Tibial artery (tissue), 4 donors: ENCODE measurements around the gene C10orf67.

Experiments used
- DNase-seq, 2 donors: peaks; one replicate each; pipeline ENCODE4 v3.0.0-alpha.2; 2019
- H3K27ac ChIP-seq, 2 donors: fragments of 200-600 bp; sonication (generic) in 1 of 2; 1 replicate in 1 of 2; 2 replicates in 1 of 2; pipeline ENCODE4 v1.5.1; 2018 to 2019; ENCODE audit warnings: mild to moderate bottlenecking in 1 of 2
- H3K27me3 ChIP-seq, 2 donors: fragments of 200-600 bp; sonication (generic) in 1 of 2; one replicate each; pipeline versions ENCODE4 v1.5.1 to v1.6.0; 2016 to 2019
- H3K36me3 ChIP-seq, 3 donors: fragments of 200-600 bp; sonication (generic) in 2 of 3; one replicate each; pipeline ENCODE4 v1.5.1; 2016 to 2019; ENCODE audit warnings: mild to moderate bottlenecking in 2 of 3
- H3K4me1 ChIP-seq, 4 donors: fragments of 200-600 bp; sonication (generic) in 2 of 4; 1 replicate in 3 of 4; 2 replicates in 1 of 4; pipeline ENCODE4 v1.5.1; 2016 to 2019
- H3K4me3 ChIP-seq, 2 donors: fragments of 200-600 bp; sonication (generic) in 1 of 2; 1 replicate in 1 of 2; 2 replicates in 1 of 2; pipeline ENCODE4 v1.5.1; 2018 to 2019; ENCODE audit warnings: mild to moderate bottlenecking in 2 of 2
- H3K9me3 ChIP-seq, 3 donors: fragments of 200-600 bp; sonication (generic) in 1 of 3; one replicate each; pipeline ENCODE4 v1.5.1; 2016 to 2019
- intact Hi-C: fragments of 100-400 bp; cut with DNase I; formaldehyde crosslinking; loops from one replicate; pipeline ENCODE4 v1.15.0; 2023; ENCODE audit warnings: low total_unique reads
- TF ChIP-seq, protein P1 (sequence below), 2 experiments: fragments of 200-600 bp in 1 of 2; fragments of 450-650 bp in 1 of 2; IDR thresholded peaks; one replicate each; pipeline ENCODE4 v1.5.1; 2017 to 2019; ENCODE audit warnings: antibody characterized with exemption in 2 of 2, mild to moderate bottlenecking in 1 of 2, moderate library complexity in 1 of 2

C10orf67 gene

DNA sequence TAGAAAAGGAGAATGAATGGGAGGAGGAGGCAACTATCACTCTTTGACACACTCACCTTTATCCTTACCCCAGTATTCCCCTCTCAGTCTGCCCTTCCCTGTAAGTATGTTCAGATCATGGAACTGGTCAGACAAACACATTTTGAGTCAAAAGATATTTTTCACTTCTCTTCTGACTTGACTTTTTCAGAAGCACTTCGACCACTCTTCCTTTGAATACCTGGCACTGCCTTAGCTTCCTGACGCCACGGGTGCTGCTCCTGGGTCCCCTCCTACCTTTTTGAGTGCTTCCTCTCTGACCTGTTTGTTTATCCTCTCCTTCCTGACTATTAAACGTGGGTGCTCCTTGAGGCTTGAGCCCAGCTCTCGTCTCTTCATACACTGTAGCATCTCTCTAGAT is 19.8 kb upstream of the C10orf67 start:
- Histone ChIP-seq H3K36me3 (no peaks in the 10 kb centered on the region), H3K4me3 (no peak overlapping the region), H3K9me3 (no peaks in the 10 kb centered on the region), H3K27ac (no peak overlapping the region), H3K4me1 (no peaks in the 10 kb centered on the region), H3K27me3 (no peaks in the 10 kb centered on the region)
- intact Hi-C loops, result no loop called here
- DNase-seq, result no peak
- TF ChIP-seq, protein P1, sequence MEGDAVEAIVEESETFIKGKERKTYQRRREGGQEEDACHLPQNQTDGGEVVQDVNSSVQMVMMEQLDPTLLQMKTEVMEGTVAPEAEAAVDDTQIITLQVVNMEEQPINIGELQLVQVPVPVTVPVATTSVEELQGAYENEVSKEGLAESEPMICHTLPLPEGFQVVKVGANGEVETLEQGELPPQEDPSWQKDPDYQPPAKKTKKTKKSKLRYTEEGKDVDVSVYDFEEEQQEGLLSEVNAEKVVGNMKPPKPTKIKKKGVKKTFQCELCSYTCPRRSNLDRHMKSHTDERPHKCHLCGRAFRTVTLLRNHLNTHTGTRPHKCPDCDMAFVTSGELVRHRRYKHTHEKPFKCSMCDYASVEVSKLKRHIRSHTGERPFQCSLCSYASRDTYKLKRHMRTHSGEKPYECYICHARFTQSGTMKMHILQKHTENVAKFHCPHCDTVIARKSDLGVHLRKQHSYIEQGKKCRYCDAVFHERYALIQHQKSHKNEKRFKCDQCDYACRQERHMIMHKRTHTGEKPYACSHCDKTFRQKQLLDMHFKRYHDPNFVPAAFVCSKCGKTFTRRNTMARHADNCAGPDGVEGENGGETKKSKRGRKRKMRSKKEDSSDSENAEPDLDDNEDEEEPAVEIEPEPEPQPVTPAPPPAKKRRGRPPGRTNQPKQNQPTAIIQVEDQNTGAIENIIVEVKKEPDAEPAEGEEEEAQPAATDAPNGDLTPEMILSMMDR (IDR thresholded peaks at IDR 0.05), result no peak

- H3K36me3 ChIP-seq, result no peaks in the 10 kb centered on the region
- H3K4me1 ChIP-seq, result no peaks in the 10 kb centered on the region
- TF ChIP-seq, protein P1 (IDR thresholded peaks at IDR 0.05), result no peak
- H3K27ac ChIP-seq, result no peak overlapping the region
- H3K9me3 ChIP-seq, result no peaks in the 10 kb centered on the region
- DNase-seq, result no peak
- no peak overlapping the region for H3K4me3 ChIP-seq
- intact Hi-C loops, result no loop called here
- no peaks in the 10 kb centered on the region for H3K27me3 ChIP-seq
Measured at GRCh38 chr10:23363793-23364135, 19.2 kb upstream of the C10orf67 start.

DNA sequence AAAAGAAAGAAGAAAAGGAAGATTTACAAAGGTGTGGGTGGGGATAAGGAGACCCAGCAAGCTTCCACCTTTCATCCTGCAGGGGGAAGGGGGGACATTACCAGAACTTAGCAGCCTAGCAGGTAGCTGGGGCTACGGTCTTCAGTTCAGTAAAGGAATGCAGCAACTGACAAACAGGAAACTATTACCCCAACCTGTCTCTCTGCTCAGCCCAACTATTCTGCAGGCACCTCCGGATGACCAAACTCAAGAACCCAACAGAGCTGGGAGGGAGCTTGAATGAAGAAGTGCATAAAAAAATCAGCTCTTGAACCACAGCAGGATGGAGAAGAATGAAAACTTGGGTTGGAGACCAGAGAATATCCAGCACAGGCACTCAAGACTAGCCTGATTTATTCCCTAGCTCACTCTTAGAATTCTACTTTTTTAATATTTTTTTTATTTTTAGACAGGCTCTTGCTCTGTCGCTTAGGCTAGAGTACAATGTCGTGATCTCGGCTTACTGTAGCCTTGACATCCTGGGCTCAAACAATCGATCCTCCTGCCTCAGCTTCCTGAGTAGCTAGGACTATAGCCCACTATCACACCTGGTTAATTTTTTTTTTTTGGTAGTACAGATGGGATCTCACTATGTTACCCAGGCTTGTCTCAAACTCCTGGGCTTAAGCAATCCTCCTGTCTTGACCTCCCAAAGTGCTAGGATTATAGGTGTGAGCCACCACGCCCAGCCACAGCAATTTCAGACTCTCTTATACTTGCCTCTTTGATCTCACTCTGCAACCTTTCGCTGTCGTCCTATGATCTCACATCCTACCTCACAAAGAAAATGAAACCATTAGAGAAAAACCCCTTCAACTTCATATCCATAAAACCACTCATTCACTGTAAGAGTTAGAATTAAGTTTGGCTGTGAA is 18.5 kb upstream of the C10orf67 start:
- no peak for DNase-seq
- Histone ChIP-seq H3K27ac (no peak overlapping the region), H3K9me3 (no peaks in the 10 kb centered on the region), H3K36me3 (no peaks in the 10 kb centered on the region), H3K4me3 (no peak overlapping the region), H3K27me3 (no peaks in the 10 kb centered on the region), H3K4me1 (no peaks in the 10 kb centered on the region)
- intact Hi-C loops, result no loop called here
- TF ChIP-seq, protein P1 (IDR thresholded peaks at IDR 0.05), result no peak

- no peaks in the 10 kb centered on the region for H3K36me3 ChIP-seq
- no peaks in the 10 kb centered on the region for H3K9me3 ChIP-seq
- TF ChIP-seq, protein P1 (IDR thresholded peaks at IDR 0.05), result no peak
- no peaks in the 10 kb centered on the region for H3K27me3 ChIP-seq
- intact Hi-C loops, result no loop called here
- H3K27ac ChIP-seq, result no peak overlapping the region
- DNase-seq, result no peak
- no peak overlapping the region for H3K4me3 ChIP-seq
- no peaks in the 10 kb centered on the region for H3K4me1 ChIP-seq
Measured at GRCh38 chr10:23362069-23362830, 17.7 kb upstream of the C10orf67 start.

DNA sequence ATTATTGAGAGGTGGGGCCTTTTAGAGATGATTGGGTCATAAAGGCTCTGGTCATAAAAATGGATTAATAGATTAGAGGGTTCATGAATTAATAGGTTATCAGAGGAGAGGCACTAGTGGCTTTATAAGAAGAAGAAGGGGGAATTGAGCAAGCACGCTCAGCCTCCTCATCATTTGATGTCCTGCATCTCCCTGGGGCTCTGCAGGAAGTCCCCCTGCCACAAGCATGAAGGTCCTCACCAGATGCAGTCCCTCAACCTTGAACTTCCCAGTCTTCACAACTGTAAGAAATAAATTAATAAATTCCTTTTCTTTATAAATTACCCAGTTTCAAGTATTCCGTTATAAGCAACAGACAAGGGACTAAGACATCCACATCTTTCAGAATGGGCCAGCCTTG is 17.1 kb upstream of the C10orf67 start:
- H3K27me3 ChIP-seq, result no peaks in the 10 kb centered on the region
- no peak overlapping the region for H3K27ac ChIP-seq
- DNase-seq, result no peak
- H3K4me3 ChIP-seq, result no peak overlapping the region
- TF ChIP-seq, protein P1 (IDR thresholded peaks at IDR 0.05), result no peak
- H3K4me1 ChIP-seq, result no peaks in the 10 kb centered on the region
- H3K9me3 ChIP-seq, result no peaks in the 10 kb centered on the region
- intact Hi-C loops, result no loop called here
- H3K36me3 ChIP-seq, result no peaks in the 10 kb centered on the region
